Measurements from ENCODE around the gene NSD1. TPM values are rescaled to one million over a fixed set of nuclear protein-coding genes. Genes with fewer than 3 reads are reported as not detected.

NSD1 gene
- total and polyA plus RNA-seq, 2 of the 4 experiments (the other 2 are of a cell fraction) = 7.7 to 31.0 TPM

DNA sequence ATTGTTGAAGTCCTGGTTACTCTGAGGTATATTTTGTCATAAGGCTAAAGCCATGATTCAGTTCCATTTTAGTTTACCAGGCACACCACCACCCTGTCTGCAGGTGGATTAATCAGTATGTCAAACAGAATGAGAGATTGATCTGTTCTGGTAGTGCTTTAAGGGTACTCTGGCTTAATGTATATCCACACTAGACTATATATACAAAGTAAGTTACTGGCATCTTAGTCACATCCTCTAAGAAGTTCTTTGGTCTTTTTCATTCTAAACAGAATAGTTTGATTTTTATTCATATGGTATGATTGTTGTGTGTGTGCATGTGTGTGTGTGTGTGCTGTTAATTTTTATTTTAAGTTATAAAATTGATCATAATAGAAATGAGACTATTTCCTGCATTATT lies 108.2 kb downstream of the NSD1 start:
- Histone ChIP-seq H4K20me1 (ENCODE audit: insufficient read depth, low read length) (no peaks in the 10 kb centered on the region; the same call in none of the 2 replicates), H3K4me1 (ENCODE audit: control insufficient read depth, insufficient read depth, low read length) (peaks cover 5% of the 10 kb centered on the region; the same call in 1 of the 2 replicates), H2BK5ac (ENCODE audit: low read depth, low read length, poor library complexity, severe bottlenecking) (peak overlapping the region; percentile 81), H3K9me3 (ENCODE audit: control insufficient read depth, insufficient read depth, low read length) (no peaks in the 10 kb centered on the region), H2AK9ac (replicated peaks; ENCODE audit: low read depth, low read length, poor library complexity) (no peak overlapping the region), H3K4ac (ENCODE audit: low read depth, low read length) (no peak overlapping the region), H2AFZ (replicated peaks; ENCODE audit: low read length, poor library complexity) (no peak overlapping the region), H3K23ac (ENCODE audit: low read depth, low read length) (no peak overlapping the region), H3K36me3 (ENCODE audit: control insufficient read depth, insufficient read depth, low read length) (peaks cover 29% of the 10 kb centered on the region), H3K4me3 (ENCODE audit: insufficient read depth, low read depth, low read length) (no peak overlapping the region), H3K9ac (ENCODE audit: low read depth, low read length) (no peak overlapping the region), H2AK5ac (ENCODE audit: low read depth, low read length) (0 out of 2 replicates have a peak overlapping the region, but pooled peaks have one; percentile 17), H2BK120ac (ENCODE audit: low read depth, low read length) (peak overlapping the region; percentile 4; the same call in 1 of the 2 replicates), H3K79me1 (ENCODE audit: low read depth in 1 of 2, low read length in 2 of 2) (peaks cover 4 to 56% of the 10 kb centered on the region in 2 experiments; a peak in 3 of 4 replicates), H3K4me2 (ENCODE audit: low read depth, low read length) (peak overlapping the region; percentile 23; the same call in 1 of the 2 replicates), H3K9me1 (ENCODE audit: insufficient read depth, low read length) (peaks cover 12% of the 10 kb centered on the region), H3K56ac (ENCODE audit: extremely low read depth, insufficient read depth, low read length) (no peak overlapping the region), H2BK20ac (ENCODE audit: low read depth, low read length) (peak overlapping the region; percentile 44; the same call in 1 of the 2 replicates), H4K91ac (ENCODE audit: insufficient read depth, low read depth, low read length) (no peak overlapping the region), H2BK15ac (ENCODE audit: low read depth, low read length) (no peak overlapping the region), H3K18ac (ENCODE audit: low read depth, low read length) (no peak overlapping the region), H3K14ac (replicated peaks; ENCODE audit: low read depth, low read length) (no peak overlapping the region), H4K5ac (ENCODE audit: low read depth, low read length) (no peak overlapping the region), H4K8ac (ENCODE audit: low read depth in 2 of 2, low read length in 2 of 2) (no peak overlapping the region), H3K27ac (ENCODE audit: insufficient read depth, low read length) (no peak overlapping the region), H3K27me3 (ENCODE audit: control insufficient read depth, insufficient read depth, low read length) (no peaks in the 10 kb centered on the region)
- no peak for TF ChIP-seq FOS (IDR thresholded peaks at IDR 0.05; ENCODE audit: low read depth, low read length)
- TF ChIP-seq, protein P1, sequence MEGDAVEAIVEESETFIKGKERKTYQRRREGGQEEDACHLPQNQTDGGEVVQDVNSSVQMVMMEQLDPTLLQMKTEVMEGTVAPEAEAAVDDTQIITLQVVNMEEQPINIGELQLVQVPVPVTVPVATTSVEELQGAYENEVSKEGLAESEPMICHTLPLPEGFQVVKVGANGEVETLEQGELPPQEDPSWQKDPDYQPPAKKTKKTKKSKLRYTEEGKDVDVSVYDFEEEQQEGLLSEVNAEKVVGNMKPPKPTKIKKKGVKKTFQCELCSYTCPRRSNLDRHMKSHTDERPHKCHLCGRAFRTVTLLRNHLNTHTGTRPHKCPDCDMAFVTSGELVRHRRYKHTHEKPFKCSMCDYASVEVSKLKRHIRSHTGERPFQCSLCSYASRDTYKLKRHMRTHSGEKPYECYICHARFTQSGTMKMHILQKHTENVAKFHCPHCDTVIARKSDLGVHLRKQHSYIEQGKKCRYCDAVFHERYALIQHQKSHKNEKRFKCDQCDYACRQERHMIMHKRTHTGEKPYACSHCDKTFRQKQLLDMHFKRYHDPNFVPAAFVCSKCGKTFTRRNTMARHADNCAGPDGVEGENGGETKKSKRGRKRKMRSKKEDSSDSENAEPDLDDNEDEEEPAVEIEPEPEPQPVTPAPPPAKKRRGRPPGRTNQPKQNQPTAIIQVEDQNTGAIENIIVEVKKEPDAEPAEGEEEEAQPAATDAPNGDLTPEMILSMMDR (conservative IDR thresholded peaks at IDR 0.05; ENCODE audit: low read depth, low read length) = no peak
- no peak for TF ChIP-seq RFX5 (IDR thresholded peaks at IDR 0.05; ENCODE audit: low read depth, low read length)
- TF ChIP-seq RAD21 (IDR thresholded peaks at IDR 0.05; ENCODE audit: low read length) = no peak
- no peak for TF ChIP-seq CHD1 (IDR thresholded peaks at IDR 0.05; ENCODE audit: low read depth, low read length)
- TF ChIP-seq, protein P2, sequence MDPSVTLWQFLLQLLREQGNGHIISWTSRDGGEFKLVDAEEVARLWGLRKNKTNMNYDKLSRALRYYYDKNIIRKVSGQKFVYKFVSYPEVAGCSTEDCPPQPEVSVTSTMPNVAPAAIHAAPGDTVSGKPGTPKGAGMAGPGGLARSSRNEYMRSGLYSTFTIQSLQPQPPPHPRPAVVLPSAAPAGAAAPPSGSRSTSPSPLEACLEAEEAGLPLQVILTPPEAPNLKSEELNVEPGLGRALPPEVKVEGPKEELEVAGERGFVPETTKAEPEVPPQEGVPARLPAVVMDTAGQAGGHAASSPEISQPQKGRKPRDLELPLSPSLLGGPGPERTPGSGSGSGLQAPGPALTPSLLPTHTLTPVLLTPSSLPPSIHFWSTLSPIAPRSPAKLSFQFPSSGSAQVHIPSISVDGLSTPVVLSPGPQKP (IDR thresholded peaks at IDR 0.05; ENCODE audit: borderline replicate concordance, low read depth, low read length) = no peak
- no peak for TF ChIP-seq MAFK (IDR thresholded peaks at IDR 0.05; ENCODE audit: low read depth, low read length)
- dilution Hi-C loops (cut with HindIII; ENCODE audit: low sequenced_read_pairs, unreplicated experiment) (no loop called here), intact Hi-C loops (cut with micrococcal nuclease) (loop anchor here (5.0 kb wide), 2 partner anchors 36 to 44 kb away; no protein-coding TSS in a partner anchor), in situ Hi-C loops (cut with MboI; ENCODE audit: low sequenced_read_pairs) (no loop called here)
- ATAC-seq (ENCODE audit: low read depth) = peak; percentile 78
- DNase-seq = peak; percentile 62
- no TSS peak for BruUV-seq (replicated peaks)
- CTCF ChIA-PET = no interaction called here
- POLR2A ChIA-PET (ENCODE audit: unreplicated experiment) = no interaction called here

Data from IMR-90 (cell line).